MM.1S (cell line): ENCODE measurements around the gene NUDT21.

Source experiments
- DNase-seq: peaks from one replicate; pipeline ENCODE4 v3.0.0-alpha.2; 2015
- H2AFZ ChIP-seq: fragments of 300-600 bp; sonication (generic); 2 replicates; pipeline ENCODE4 v1.6.0; 2016; ENCODE audit warnings: antibody characterized with exemption, low read length
- H3F3A ChIP-seq: fragments of 300-600 bp; sonication (generic); 2 replicates; pipeline ENCODE4 v1.6.1; 2016; ENCODE audit warnings: mild to moderate bottlenecking, antibody characterized with exemption, low read length, moderate library complexity, mixed read lengths; ENCODE audit not compliant: insufficient read depth
- H3K27ac ChIP-seq: fragments of 300-600 bp; sonication (generic); 2 replicates; pipeline ENCODE4 v1.5.1; 2016; ENCODE audit warnings: mild to moderate bottlenecking, low read length
- H3K27me3 ChIP-seq: fragments of 300-600 bp; sonication (generic); replicated peaks from 2 replicates; pipeline ENCODE4 v1.6.0; 2016; ENCODE audit warnings: low read length; ENCODE audit not compliant: insufficient read depth
- H3K36me3 ChIP-seq: fragments of 300-600 bp; sonication (generic); replicated peaks from 2 replicates; pipeline ENCODE4 v1.6.1; 2016; ENCODE audit warnings: mild to moderate bottlenecking, low read length, mixed read lengths; ENCODE audit not compliant: insufficient read depth
- H3K4me1 ChIP-seq: fragments of 300-600 bp; sonication (generic); 2 replicates; pipeline ENCODE4 v1.6.1; 2016; ENCODE audit warnings: low read length, mixed read lengths
- H3K4me2 ChIP-seq: fragments of 300-600 bp; sonication (generic); 2 replicates; pipeline ENCODE4 v1.6.0; 2016; ENCODE audit warnings: low read depth, low read length
- H3K4me3 ChIP-seq: fragments of 300-600 bp; sonication (generic); 2 replicates; pipeline ENCODE4 v1.5.1; 2016; ENCODE audit warnings: low read length, mixed read lengths
- H3K79me2 ChIP-seq: fragments of 300-600 bp; sonication (generic); 2 replicates; pipeline ENCODE4 v1.6.1; 2016; ENCODE audit warnings: mixed run types, low read length, mixed read lengths
- H3K9ac ChIP-seq: fragments of 300-600 bp; sonication (generic); 2 replicates; pipeline ENCODE4 v1.6.1; 2016; ENCODE audit warnings: low read length, mixed read lengths
- H3K9me2 ChIP-seq: fragments of 300-600 bp; sonication (generic); replicated peaks from 2 replicates; pipeline ENCODE4 v1.6.1; 2016; ENCODE audit warnings: mild to moderate bottlenecking, low read length, mixed read lengths; ENCODE audit not compliant: insufficient read depth
- H3K9me3 ChIP-seq: fragments of 300-600 bp; sonication (generic); replicated peaks from 2 replicates; pipeline ENCODE4 v1.6.1; 2016; ENCODE audit warnings: mild to moderate bottlenecking, low read length, mixed read lengths; ENCODE audit not compliant: insufficient read depth
- H4K20me1 ChIP-seq: fragments of 300-600 bp; sonication (generic); 2 replicates; pipeline ENCODE4 v1.6.1; 2016; ENCODE audit warnings: mild to moderate bottlenecking, low read length, moderate library complexity, mixed read lengths; ENCODE audit not compliant: insufficient read depth
- CTCF ChIP-seq: fragments of 300-600 bp; sonication (generic); IDR thresholded peaks from 2 replicates; pipeline ENCODE4 v1.5.1; 2016; ENCODE audit warnings: antibody characterized with exemption, low read length, mixed read lengths
- EZH2 ChIP-seq: fragments of 300-600 bp; sonication (generic); optimal IDR thresholded peaks from 2 replicates; pipeline ENCODE3; 2017; ENCODE audit warnings: low read depth, mild to moderate bottlenecking, antibody characterized with exemption, low read length, mixed read lengths
- EZH2phosphoT487 ChIP-seq: fragments of 300-600 bp; sonication (generic); IDR thresholded peaks from 2 replicates; pipeline ENCODE4 v1.6.1; 2018; ENCODE audit warnings: antibody characterized with exemption, low read length

The NUDT21 gene

GRCh38 chr16:56411123-56411522 lies 40.0 kb downstream of the NUDT21 start:
- Histone ChIP-seq H3K27ac (no peak overlapping the region), H4K20me1 (peaks cover 3% of the 10 kb centered on the region; the same call in 1 of the 2 replicates), H3K36me3 (peaks cover 7% of the 10 kb centered on the region; the same call in 1 of the 2 replicates), H3K4me1 (no peaks in the 10 kb centered on the region), H3K4me3 (no peak overlapping the region), H3K79me2 (peaks cover 15% of the 10 kb centered on the region; the same call in 1 of the 2 replicates), H3K9me2 (no peaks in the 10 kb centered on the region), H3K4me2 (no peak overlapping the region), H3K9ac (no peak overlapping the region), H3K9me3 (no peaks in the 10 kb centered on the region), H3F3A (no peaks in the 10 kb centered on the region), H3K27me3 (no peaks in the 10 kb centered on the region), H2AFZ (no peak overlapping the region)
- no peak for DNase-seq
- no peak for TF ChIP-seq CTCF
- no peak for TF ChIP-seq EZH2phosphoT487
- no peak for TF ChIP-seq EZH2

- H3K9me3 ChIP-seq: no peaks in the 10 kb centered on the region
- no peaks in the 10 kb centered on the region for H3F3A ChIP-seq
- no peaks in the 10 kb centered on the region for H3K27me3 ChIP-seq
- H3K36me3 ChIP-seq: peaks cover 7% of the 10 kb centered on the region; the same call in 1 of the 2 replicates
- H3K4me1 ChIP-seq: no peaks in the 10 kb centered on the region
- peaks cover under 1% of the 10 kb centered on the region; the same call in 1 of the 2 replicates for H3K79me2 ChIP-seq
- no peak overlapping the region for H3K4me2 ChIP-seq
- H2AFZ ChIP-seq: no peak overlapping the region
- H3K9ac ChIP-seq: no peak overlapping the region
- no peak overlapping the region for H3K27ac ChIP-seq
- TF ChIP-seq CTCF (no peak), EZH2 (no peak), EZH2phosphoT487 (no peak)
- H3K9me2 ChIP-seq: no peaks in the 10 kb centered on the region
- DNase-seq: no peak
- no peak overlapping the region for H3K4me3 ChIP-seq
- H4K20me1 ChIP-seq: no peaks in the 10 kb centered on the region
These were observed 41.9 kb downstream of the NUDT21 start for GRCh38 chr16:56409195-56409594.

DNA sequence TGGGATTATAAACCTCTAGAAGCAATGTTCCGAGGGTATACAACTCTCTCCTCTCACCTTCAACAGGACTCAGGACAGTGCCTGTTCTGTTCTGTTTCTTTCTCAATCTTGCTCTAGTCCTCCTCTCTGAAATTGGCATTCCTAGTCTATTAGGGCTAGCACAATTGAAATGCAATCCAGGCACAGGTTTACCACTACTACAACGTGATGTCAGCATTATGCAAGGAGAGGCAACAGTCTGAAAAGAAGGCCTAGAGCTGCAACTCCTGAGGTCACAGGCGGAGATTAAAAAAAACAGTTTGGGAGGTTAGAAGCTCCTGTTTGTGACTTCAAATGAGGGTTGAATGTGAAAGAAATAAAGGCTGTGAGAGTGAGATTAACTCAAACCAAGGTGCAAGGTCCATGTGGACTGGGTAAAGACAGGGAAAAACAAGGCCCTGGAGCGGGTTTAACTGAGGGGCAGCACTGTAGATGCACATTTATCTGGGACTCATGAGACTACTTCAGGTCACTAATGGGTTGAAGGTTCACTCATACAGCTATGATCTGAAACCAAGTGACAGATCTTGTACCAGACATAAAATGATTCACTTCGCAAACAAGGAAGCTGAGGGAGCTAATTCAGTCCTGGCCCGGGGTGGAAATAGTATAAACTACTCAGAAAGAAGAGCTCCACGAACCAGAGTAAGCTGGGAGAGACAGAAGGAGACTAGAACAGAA lies 42.6 kb downstream of the NUDT21 start:
- Histone ChIP-seq H3K9me2 (no peaks in the 10 kb centered on the region), H2AFZ (no peak overlapping the region), H3F3A (no peaks in the 10 kb centered on the region), H3K79me2 (no peaks in the 10 kb centered on the region), H3K9ac (no peak overlapping the region), H3K36me3 (peaks cover 7% of the 10 kb centered on the region; the same call in 1 of the 2 replicates), H3K4me3 (no peak overlapping the region), H3K9me3 (no peaks in the 10 kb centered on the region), H3K27ac (no peak overlapping the region), H3K4me1 (no peaks in the 10 kb centered on the region), H3K4me2 (no peak overlapping the region), H3K27me3 (no peaks in the 10 kb centered on the region), H4K20me1 (no peaks in the 10 kb centered on the region)
- TF ChIP-seq EZH2: no peak
- no peak for TF ChIP-seq EZH2phosphoT487
- TF ChIP-seq CTCF: no peak
- no peak for DNase-seq
